ENCODE results near the gene RANBP1.

- TF ChIP-seq NR2C2 (CRISPR knock-in tag; IDR thresholded peaks at IDR 0.05) = no peak
- TF ChIP-seq, protein P1, sequence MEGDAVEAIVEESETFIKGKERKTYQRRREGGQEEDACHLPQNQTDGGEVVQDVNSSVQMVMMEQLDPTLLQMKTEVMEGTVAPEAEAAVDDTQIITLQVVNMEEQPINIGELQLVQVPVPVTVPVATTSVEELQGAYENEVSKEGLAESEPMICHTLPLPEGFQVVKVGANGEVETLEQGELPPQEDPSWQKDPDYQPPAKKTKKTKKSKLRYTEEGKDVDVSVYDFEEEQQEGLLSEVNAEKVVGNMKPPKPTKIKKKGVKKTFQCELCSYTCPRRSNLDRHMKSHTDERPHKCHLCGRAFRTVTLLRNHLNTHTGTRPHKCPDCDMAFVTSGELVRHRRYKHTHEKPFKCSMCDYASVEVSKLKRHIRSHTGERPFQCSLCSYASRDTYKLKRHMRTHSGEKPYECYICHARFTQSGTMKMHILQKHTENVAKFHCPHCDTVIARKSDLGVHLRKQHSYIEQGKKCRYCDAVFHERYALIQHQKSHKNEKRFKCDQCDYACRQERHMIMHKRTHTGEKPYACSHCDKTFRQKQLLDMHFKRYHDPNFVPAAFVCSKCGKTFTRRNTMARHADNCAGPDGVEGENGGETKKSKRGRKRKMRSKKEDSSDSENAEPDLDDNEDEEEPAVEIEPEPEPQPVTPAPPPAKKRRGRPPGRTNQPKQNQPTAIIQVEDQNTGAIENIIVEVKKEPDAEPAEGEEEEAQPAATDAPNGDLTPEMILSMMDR (IDR thresholded peaks at IDR 0.05) = no peak
- no peak for TF ChIP-seq MAX (CRISPR knock-in tag; IDR thresholded peaks at IDR 0.05)
- no peak for TF ChIP-seq ZNF423 (CRISPR knock-in tag; IDR thresholded peaks at IDR 0.05)
Measured at GRCh38 chr22:20164863-20165262, 49.0 kb downstream of the RANBP1 start.
